HL-60 (cell line): ENCODE data around the gene TCEA2.

Experiments
- POLR2AphosphoS5 ChIP-seq: IDR thresholded peaks from 2 replicates; pipeline ENCODE4 v1.6.1; 2012; ENCODE audit warnings: low read depth
- TF ChIP-seq, protein P1 (sequence below): IDR thresholded peaks from one replicate; pipeline ENCODE4 v1.5.1; 2011; ENCODE audit warnings: low read length, control low read depth, inconsistent platforms; ENCODE audit not compliant: insufficient read depth
- TF ChIP-seq, protein P2 (sequence below): IDR thresholded peaks from 2 replicates; pipeline ENCODE4 v1.6.1; 2012; ENCODE audit warnings: low read depth; ENCODE audit not compliant: insufficient replicate concordance

DNA sequence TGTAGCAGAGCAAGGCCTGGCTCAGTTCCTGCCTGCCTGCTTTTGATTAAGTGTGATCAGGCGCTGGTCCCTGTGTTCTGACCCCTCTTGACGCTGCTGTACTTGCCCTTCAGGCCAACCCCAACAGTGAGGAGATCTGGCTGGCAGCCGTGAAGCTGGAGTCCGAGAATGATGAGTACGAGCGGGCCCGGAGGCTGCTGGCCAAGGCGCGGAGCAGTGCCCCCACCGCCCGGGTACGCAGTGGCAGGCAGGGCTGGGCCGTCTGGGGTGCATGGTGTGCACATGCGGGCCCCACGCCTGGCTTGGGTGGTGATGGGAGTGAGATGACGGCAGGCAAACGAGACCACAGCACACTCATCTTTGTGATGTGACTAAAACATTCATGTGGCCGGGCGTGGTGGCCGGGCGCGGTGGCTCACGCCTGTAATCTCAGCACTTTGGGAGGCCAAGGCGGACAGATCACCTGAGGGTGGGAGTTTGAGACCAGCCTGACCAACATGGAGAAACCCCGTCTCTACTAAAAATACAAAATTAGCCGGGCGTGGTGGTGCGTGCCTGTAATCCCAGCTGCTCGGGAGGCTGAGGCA is 37.1 kb upstream of the TCEA2 start:
- TF ChIP-seq, protein P1, sequence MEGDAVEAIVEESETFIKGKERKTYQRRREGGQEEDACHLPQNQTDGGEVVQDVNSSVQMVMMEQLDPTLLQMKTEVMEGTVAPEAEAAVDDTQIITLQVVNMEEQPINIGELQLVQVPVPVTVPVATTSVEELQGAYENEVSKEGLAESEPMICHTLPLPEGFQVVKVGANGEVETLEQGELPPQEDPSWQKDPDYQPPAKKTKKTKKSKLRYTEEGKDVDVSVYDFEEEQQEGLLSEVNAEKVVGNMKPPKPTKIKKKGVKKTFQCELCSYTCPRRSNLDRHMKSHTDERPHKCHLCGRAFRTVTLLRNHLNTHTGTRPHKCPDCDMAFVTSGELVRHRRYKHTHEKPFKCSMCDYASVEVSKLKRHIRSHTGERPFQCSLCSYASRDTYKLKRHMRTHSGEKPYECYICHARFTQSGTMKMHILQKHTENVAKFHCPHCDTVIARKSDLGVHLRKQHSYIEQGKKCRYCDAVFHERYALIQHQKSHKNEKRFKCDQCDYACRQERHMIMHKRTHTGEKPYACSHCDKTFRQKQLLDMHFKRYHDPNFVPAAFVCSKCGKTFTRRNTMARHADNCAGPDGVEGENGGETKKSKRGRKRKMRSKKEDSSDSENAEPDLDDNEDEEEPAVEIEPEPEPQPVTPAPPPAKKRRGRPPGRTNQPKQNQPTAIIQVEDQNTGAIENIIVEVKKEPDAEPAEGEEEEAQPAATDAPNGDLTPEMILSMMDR: no peak
- TF ChIP-seq, protein P2, sequence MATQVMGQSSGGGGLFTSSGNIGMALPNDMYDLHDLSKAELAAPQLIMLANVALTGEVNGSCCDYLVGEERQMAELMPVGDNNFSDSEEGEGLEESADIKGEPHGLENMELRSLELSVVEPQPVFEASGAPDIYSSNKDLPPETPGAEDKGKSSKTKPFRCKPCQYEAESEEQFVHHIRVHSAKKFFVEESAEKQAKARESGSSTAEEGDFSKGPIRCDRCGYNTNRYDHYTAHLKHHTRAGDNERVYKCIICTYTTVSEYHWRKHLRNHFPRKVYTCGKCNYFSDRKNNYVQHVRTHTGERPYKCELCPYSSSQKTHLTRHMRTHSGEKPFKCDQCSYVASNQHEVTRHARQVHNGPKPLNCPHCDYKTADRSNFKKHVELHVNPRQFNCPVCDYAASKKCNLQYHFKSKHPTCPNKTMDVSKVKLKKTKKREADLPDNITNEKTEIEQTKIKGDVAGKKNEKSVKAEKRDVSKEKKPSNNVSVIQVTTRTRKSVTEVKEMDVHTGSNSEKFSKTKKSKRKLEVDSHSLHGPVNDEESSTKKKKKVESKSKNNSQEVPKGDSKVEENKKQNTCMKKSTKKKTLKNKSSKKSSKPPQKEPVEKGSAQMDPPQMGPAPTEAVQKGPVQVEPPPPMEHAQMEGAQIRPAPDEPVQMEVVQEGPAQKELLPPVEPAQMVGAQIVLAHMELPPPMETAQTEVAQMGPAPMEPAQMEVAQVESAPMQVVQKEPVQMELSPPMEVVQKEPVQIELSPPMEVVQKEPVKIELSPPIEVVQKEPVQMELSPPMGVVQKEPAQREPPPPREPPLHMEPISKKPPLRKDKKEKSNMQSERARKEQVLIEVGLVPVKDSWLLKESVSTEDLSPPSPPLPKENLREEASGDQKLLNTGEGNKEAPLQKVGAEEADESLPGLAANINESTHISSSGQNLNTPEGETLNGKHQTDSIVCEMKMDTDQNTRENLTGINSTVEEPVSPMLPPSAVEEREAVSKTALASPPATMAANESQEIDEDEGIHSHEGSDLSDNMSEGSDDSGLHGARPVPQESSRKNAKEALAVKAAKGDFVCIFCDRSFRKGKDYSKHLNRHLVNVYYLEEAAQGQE: no peak
- no peak for TF ChIP-seq POLR2AphosphoS5
